Left ventricle myocardium inferior (tissue), 1 donor: ENCODE results near the gene OR2Y1. TPM values are rescaled to one million over a fixed set of nuclear protein-coding genes. Genes with fewer than 3 reads are reported as not detected.

Experiments used
- DNase-seq: peaks from one replicate; pipeline ENCODE4 v3.0.0-alpha.2; 2020
- H3K27ac ChIP-seq: fragments of 200-600 bp; replicated peaks from 2 replicates; pipeline ENCODE4 v1.8.0; 2021
- H3K27me3 ChIP-seq: fragments of 200-600 bp; 2 replicates; pipeline ENCODE4 v1.8.0; 2021; ENCODE audit warnings: low read depth
- H3K36me3 ChIP-seq: fragments of 200-600 bp; 2 replicates; pipeline ENCODE4 v1.8.0; 2021
- H3K4me1 ChIP-seq: fragments of 200-600 bp; 2 replicates; pipeline ENCODE4 v1.8.0; 2021
- H3K4me3 ChIP-seq: fragments of 200-600 bp; 2 replicates; pipeline ENCODE4 v1.8.0; 2021; ENCODE audit warnings: mild to moderate bottlenecking, moderate library complexity
- H3K9me3 ChIP-seq: fragments of 200-600 bp; replicated peaks from 2 replicates; pipeline ENCODE4 v1.8.0; 2021
- CTCF ChIP-seq: fragments of 200-600 bp; IDR thresholded peaks from 2 replicates; pipeline ENCODE4 v1.8.0; 2021; ENCODE audit warnings: antibody characterized with exemption, mild to moderate bottlenecking, borderline replicate concordance
- intact Hi-C: fragments of 100-400 bp; cut with micrococcal nuclease; formaldehyde crosslinking; loops from one replicate; pipeline ENCODE4 v1.11.0; 2022
- total RNA-seq: library from RNA; stranded (reverse); fragmentation: NEBNext Ultra II Directional; extraction: Animal tissue kit (Norgen Biotek cat#: 25700); gene quantifications from one replicate; pipeline ENCODE4 v1.2.1, GENCODE V29; 2021
- donor health status: DM: no; HTN: yes; CAD: no; lungs with severe emphysema.

Gene OR2Y1
- total RNA-seq, 1 donor from 2014 or later, result not detected

DNA sequence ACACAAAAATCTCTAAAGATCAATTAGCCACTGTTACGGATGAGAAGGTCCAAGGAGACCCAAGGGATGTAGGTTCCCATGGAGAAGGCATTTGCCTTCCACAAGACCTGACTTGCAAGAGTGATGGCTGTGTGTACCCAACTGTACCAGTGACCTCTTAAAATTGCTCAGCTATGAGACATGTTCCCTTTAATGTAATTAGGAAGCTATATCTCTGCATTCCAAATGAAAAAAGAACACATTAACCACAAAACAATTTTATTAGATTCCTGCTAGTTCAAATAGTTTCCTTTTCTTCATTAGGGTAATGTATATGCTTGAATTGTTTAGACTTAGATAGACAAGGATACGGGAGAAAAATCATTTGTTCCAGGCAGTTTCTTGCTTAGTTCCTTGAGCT, 3.3 kb downstream of the OR2Y1 start:
- no peaks in the 10 kb centered on the region for H3K4me1 ChIP-seq
- H3K27ac ChIP-seq, result no peak overlapping the region
- intact Hi-C loops, result no loop called here
- TF ChIP-seq CTCF, result no peak
- H3K4me3 ChIP-seq, result no peak overlapping the region
- no peaks in the 10 kb centered on the region for H3K36me3 ChIP-seq
- H3K9me3 ChIP-seq, result no peaks in the 10 kb centered on the region
- no peak for DNase-seq
- peaks cover 44% of the 10 kb centered on the region for H3K27me3 ChIP-seq

GRCh38 chr5:180724944-180725343, 14.9 kb downstream of the OR2Y1 start:
- no peak for TF ChIP-seq CTCF
- DNase-seq, result no peak
- Histone ChIP-seq H3K27me3 (peaks cover 38% of the 10 kb centered on the region), H3K27ac (no peak overlapping the region), H3K4me3 (no peak overlapping the region), H3K36me3 (no peaks in the 10 kb centered on the region), H3K9me3 (no peaks in the 10 kb centered on the region), H3K4me1 (no peaks in the 10 kb centered on the region)
- intact Hi-C loops, result no loop called here

GRCh38 chr5:180723936-180724335, 15.9 kb downstream of the OR2Y1 start:
- intact Hi-C loops, result no loop called here

DNA sequence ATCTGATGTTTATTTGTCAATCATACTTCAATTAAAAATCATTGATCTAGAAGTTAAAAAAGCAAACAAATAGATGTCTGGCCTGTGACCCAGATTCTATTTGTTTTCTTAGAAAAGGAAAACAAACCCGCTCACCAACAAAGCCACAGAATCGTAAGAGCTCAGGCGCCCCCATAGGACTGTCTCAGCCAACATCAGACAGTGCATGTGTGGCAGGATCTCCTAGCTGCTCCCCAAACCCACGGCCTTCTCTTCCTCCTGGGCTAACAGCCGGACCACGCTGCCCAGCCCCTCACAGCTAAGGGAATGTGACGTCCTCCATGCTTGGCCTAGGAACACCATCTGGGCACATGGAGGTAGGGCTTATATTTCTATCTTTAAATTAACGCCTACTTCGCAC, 19.4 kb downstream of the OR2Y1 start:
- no peaks in the 10 kb centered on the region for H3K4me1 ChIP-seq
- peaks cover 28% of the 10 kb centered on the region for H3K27me3 ChIP-seq
- H3K4me3 ChIP-seq, result no peak overlapping the region
- no peak for TF ChIP-seq CTCF
- H3K9me3 ChIP-seq, result no peaks in the 10 kb centered on the region
- H3K27ac ChIP-seq, result no peak overlapping the region
- H3K36me3 ChIP-seq, result no peaks in the 10 kb centered on the region
- intact Hi-C loops, result no loop called here
- no peak for DNase-seq

More at GRCh38 chr5:180723936-180724335, 15.9 kb downstream of the OR2Y1 start:
- Histone ChIP-seq H3K4me1 (no peaks in the 10 kb centered on the region), H3K27me3 (peaks cover 38% of the 10 kb centered on the region), H3K36me3 (no peaks in the 10 kb centered on the region), H3K4me3 (no peak overlapping the region), H3K27ac (no peak overlapping the region), H3K9me3 (no peaks in the 10 kb centered on the region)
- TF ChIP-seq CTCF, result no peak
- no peak for DNase-seq

DNA sequence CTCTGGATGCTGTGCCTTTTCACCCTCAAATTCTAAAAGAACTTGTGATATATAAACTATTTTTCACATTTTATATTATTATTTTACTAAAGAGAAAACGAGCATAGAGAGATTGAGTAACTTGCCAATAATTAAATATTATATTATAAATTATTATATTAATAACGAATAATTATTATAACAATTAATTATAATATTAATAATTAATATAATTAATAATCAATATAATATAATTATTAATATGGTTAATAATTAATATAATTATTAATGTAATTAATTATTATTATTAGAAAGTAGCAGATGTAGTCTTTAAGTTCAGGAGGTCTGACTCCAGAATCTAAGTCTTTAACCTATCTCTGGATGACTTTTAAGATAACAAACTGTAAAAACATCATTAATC, 20.1 kb downstream of the OR2Y1 start:
- Histone ChIP-seq H3K4me1 (no peaks in the 10 kb centered on the region), H3K27ac (no peak overlapping the region), H3K27me3 (peaks cover 31% of the 10 kb centered on the region), H3K4me3 (no peak overlapping the region), H3K9me3 (no peaks in the 10 kb centered on the region), H3K36me3 (no peaks in the 10 kb centered on the region)
- TF ChIP-seq CTCF, result no peak
- intact Hi-C loops, result no loop called here
- no peak for DNase-seq
